Suprapubic skin (tissue), 4 donors: ENCODE measurements around the gene CPT2. TPM values are rescaled to one million over a fixed set of nuclear protein-coding genes. Genes with fewer than 3 reads are reported as not detected.

Experiments used
- DNase-seq, 2 donors: peaks; one replicate each; pipeline ENCODE4 v3.0.0-alpha.2; 2019; ENCODE audit warnings: low spot score in 2 of 2
- H3K27ac ChIP-seq: fragments of 200-600 bp; sonication (generic); one replicate; pipeline ENCODE4 v1.5.1; 2019
- H3K27me3 ChIP-seq: fragments of 200-600 bp; sonication (generic); one replicate; pipeline ENCODE4 v1.5.1; 2019
- H3K36me3 ChIP-seq: fragments of 200-600 bp; sonication (generic); one replicate; pipeline ENCODE4 v1.5.1; 2019
- H3K4me1 ChIP-seq: fragments of 200-600 bp; sonication (generic); one replicate; pipeline ENCODE4 v1.5.1; 2019
- H3K4me3 ChIP-seq: fragments of 200-600 bp; sonication (generic); one replicate; pipeline ENCODE4 v1.5.1; 2019; ENCODE audit warnings: mild to moderate bottlenecking
- H3K9me3 ChIP-seq: fragments of 200-600 bp; sonication (generic); one replicate; pipeline ENCODE4 v1.5.1; 2019
- EP300 ChIP-seq: sonication (generic); formaldehyde crosslinking; IDR thresholded peaks from one replicate; pipeline ENCODE4 v1.6.1; 2017; ENCODE audit warnings: antibody characterized with exemption
- POLR2A ChIP-seq, 2 donors: fragments of 450-650 bp; IDR thresholded peaks; one replicate each; pipeline ENCODE4 v1.6.1; 2017; ENCODE audit warnings: antibody characterized with exemption in 2 of 2, mild to moderate bottlenecking in 2 of 2, moderate library complexity in 2 of 2
- POLR2AphosphoS5 ChIP-seq, 3 donors: sonication (generic); formaldehyde crosslinking; IDR thresholded peaks; one replicate each; pipeline ENCODE4 v1.6.1; 2017; ENCODE audit warnings: antibody characterized with exemption in 3 of 3
- WGBS: methylation state at CpG from one replicate; pipeline ENCODE4 v1.1.5; 2018; 5-methylcytosine and 5-hydroxymethylcytosine counted together
- total RNA-seq, 4 donors: library from RNA; depleted of rRNA; stranded (reverse); fragments of >200 nt; gene quantifications; one replicate each; pipeline ENCODE4 v1.1.0, GENCODE V29; 2016
- TF ChIP-seq, protein P1 (sequence below), 2 donors: fragments of 200-600 bp in 1 of 2; fragments of 450-650 bp in 1 of 2; sonication (generic) in 1 of 2; IDR thresholded peaks; one replicate each; pipeline ENCODE4 v1.5.1; 2016 to 2019; ENCODE audit warnings: antibody characterized with exemption in 2 of 2, mild to moderate bottlenecking in 1 of 2, moderate library complexity in 1 of 2

The CPT2 gene
- total RNA-seq, 4 donors from 2014 or later = 26.1 to 30.4 (median 29.5) TPM

DNA sequence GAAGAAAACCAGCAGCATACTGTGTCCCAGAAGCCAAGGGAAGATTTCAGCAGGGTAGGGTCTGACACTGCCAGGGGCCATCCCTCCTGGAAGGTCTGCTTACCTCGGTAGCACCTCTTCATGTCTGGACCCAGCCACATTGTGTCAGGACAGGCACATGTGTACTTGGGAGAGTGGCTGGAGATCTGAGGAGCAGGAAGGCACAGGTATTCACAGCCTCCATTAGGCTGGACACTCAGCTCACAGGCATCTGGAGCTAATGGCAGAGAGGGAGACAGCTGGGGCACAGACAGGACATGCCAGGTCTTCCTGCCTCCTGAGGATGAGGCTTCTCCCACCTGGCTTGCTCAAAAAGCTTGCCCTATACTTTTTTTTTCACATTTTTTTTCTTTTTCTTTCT, 61.6 kb downstream of the CPT2 start:
- no peaks in the 10 kb centered on the region for H3K4me1 ChIP-seq
- no peak for DNase-seq
- peaks cover 20% of the 10 kb centered on the region for H3K36me3 ChIP-seq
- no peaks in the 10 kb centered on the region for H3K27me3 ChIP-seq
- H3K27ac ChIP-seq = no peak overlapping the region
- WGBS = 75% methylated on average over 1 of the region's 1 CpG
- no peaks in the 10 kb centered on the region for H3K9me3 ChIP-seq
- no peak for TF ChIP-seq EP300
- TF ChIP-seq POLR2A (IDR thresholded peaks at IDR 0.05) = no peak
- no peak for TF ChIP-seq POLR2AphosphoS5 (IDR thresholded peaks at IDR 0.05)
- TF ChIP-seq, protein P1, sequence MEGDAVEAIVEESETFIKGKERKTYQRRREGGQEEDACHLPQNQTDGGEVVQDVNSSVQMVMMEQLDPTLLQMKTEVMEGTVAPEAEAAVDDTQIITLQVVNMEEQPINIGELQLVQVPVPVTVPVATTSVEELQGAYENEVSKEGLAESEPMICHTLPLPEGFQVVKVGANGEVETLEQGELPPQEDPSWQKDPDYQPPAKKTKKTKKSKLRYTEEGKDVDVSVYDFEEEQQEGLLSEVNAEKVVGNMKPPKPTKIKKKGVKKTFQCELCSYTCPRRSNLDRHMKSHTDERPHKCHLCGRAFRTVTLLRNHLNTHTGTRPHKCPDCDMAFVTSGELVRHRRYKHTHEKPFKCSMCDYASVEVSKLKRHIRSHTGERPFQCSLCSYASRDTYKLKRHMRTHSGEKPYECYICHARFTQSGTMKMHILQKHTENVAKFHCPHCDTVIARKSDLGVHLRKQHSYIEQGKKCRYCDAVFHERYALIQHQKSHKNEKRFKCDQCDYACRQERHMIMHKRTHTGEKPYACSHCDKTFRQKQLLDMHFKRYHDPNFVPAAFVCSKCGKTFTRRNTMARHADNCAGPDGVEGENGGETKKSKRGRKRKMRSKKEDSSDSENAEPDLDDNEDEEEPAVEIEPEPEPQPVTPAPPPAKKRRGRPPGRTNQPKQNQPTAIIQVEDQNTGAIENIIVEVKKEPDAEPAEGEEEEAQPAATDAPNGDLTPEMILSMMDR (IDR thresholded peaks at IDR 0.05) = no peak
- H3K4me3 ChIP-seq = no peak overlapping the region

DNA sequence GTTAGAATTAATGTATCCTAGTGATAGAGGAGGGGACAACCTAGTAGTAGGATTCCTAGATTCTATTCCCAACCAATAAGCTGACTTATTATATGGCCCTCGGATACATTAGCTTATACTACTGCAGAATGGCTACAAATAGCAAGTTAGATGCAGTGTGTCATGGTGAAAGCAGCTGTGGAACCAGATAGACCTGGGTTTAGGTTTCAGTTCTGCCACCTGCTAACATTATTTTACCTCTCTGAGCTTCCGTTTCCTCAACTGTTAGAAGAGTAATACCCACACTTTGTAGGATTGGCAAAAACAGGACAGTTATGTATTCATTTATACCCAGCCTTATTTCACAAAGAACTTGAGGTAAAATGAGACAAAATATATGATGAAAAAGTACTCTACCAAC, 63.3 kb downstream of the CPT2 start:
- TF ChIP-seq POLR2A (IDR thresholded peaks at IDR 0.05) = no peak
- no peak for TF ChIP-seq EP300
- TF ChIP-seq, protein P1 (IDR thresholded peaks at IDR 0.05) = no peak
- no peak for TF ChIP-seq POLR2AphosphoS5 (IDR thresholded peaks at IDR 0.05)
- H3K27me3 ChIP-seq = no peaks in the 10 kb centered on the region
- H3K4me3 ChIP-seq = no peak overlapping the region
- H3K4me1 ChIP-seq = no peaks in the 10 kb centered on the region
- no peak for DNase-seq
- no peaks in the 10 kb centered on the region for H3K9me3 ChIP-seq
- 98% methylated on average over 2 of the region's 2 CpGs for WGBS
- no peak overlapping the region for H3K27ac ChIP-seq
- peaks cover 27% of the 10 kb centered on the region for H3K36me3 ChIP-seq

DNA sequence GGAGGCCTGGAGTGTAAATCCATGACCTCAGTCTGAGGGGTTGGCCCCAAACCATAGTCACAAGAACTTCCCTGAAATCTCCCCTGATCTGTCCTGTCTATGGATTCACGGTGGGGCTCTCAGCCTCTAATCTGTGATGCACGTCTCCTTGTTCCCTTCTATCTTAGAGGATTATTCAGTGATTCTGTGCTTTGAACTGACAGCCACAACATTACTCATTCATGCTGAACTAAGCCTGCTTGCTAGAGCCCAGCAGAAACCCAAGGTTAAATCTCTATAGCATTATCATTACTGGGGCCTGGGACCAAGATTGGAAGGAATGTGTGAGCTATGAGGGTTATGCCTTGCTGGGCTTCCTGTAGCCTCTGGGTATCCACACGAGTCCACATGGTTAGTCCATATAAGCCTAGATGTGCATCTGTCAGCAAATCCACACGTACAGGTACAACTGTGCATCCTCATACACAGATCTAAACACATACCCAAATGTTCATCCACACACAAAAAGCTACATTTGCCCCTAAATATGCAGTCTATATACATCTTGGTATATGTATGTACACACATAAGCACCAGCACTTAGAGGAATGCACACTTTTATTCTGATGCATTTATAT, 64.1 kb downstream of the CPT2 start:
- Histone ChIP-seq H3K4me3 (no peak overlapping the region), H3K27ac (no peak overlapping the region), H3K27me3 (no peaks in the 10 kb centered on the region), H3K36me3 (peaks cover 27% of the 10 kb centered on the region), H3K9me3 (no peaks in the 10 kb centered on the region), H3K4me1 (no peaks in the 10 kb centered on the region)
- TF ChIP-seq POLR2A (IDR thresholded peaks at IDR 0.05) = no peak
- TF ChIP-seq POLR2AphosphoS5 (IDR thresholded peaks at IDR 0.05) = no peak
- TF ChIP-seq EP300 = no peak
- TF ChIP-seq, protein P1 (IDR thresholded peaks at IDR 0.05) = no peak
- WGBS = 94% methylated on average over 4 of the region's 4 CpGs
- DNase-seq = no peak

DNA sequence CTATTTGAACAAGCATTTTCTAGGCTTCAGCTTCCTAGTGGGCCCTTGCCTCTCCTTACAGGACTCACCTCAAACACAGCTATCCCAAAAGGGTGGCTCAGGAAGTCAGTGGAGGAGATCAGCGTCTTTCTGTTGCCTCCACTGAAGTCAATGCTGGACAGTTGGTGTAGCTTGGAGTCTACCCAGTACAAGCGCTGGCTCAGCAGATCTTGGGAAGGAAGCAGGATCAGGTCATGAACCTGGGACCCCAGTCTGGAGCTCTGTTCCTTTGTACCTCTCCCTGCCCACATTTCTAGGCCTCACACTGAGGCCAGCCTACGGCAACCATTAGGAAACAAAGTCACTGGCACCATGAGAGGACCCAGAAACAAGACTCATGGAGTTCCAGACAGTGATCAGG, 65.4 kb downstream of the CPT2 start:
- no peak for DNase-seq
- no peaks in the 10 kb centered on the region for H3K27me3 ChIP-seq
- H3K27ac ChIP-seq = no peak overlapping the region
- 100% methylated on average over 3 of the region's 3 CpGs for WGBS
- peaks cover 27% of the 10 kb centered on the region for H3K36me3 ChIP-seq
- H3K4me3 ChIP-seq = no peak overlapping the region
- H3K9me3 ChIP-seq = no peaks in the 10 kb centered on the region
- H3K4me1 ChIP-seq = no peaks in the 10 kb centered on the region
- no peak for TF ChIP-seq POLR2A (IDR thresholded peaks at IDR 0.05)
- no peak for TF ChIP-seq EP300
- TF ChIP-seq, protein P1 (IDR thresholded peaks at IDR 0.05) = no peak

Other genes with a start within 250 kb of the CPT2 start
- 10 to 100 TPM; 13.9 to 32.8 (median 19.8) TPM for gene PODN, start 134.6 kb upstream of the CPT2 start, total RNA-seq
- not detected for gene SLC1A7, start 54.2 kb upstream of the CPT2 start, total RNA-seq
- gene CZIB, start 23.8 kb downstream of the CPT2 start, total RNA-seq = 10 to 100 TPM; 25.2 to 60.3 (median 33.8) TPM
- gene MAGOH, start 41.7 kb downstream of the CPT2 start, total RNA-seq = 10 to 100 TPM; 31.8 to 52.3 (median 38.5) TPM
- gene LRP8, start 131.2 kb downstream of the CPT2 start, total RNA-seq = 10 to 100 TPM in 1 of 4 donors, 1 to 10 TPM in 3; 2.8 to 11.8 (median 4.1) TPM